Hepatocyte (in vitro differentiated cells): ENCODE results near the gene NDUFV2.

Source experiments
- EZH2 ChIP-seq: fragments of 200-600 bp; sonication (generic); IDR thresholded peaks from 2 replicates; pipeline ENCODE4 v1.6.1; 2016; ENCODE audit warnings: antibody characterized with exemption, mild to moderate bottlenecking, borderline replicate concordance
- TF ChIP-seq, protein P1 (sequence below): fragments of 200-600 bp; sonication (generic); IDR thresholded peaks from 2 replicates; pipeline ENCODE4 v1.5.1; 2016; ENCODE audit warnings: antibody characterized with exemption, mild to moderate bottlenecking; ENCODE audit not compliant: poor library complexity

DNA sequence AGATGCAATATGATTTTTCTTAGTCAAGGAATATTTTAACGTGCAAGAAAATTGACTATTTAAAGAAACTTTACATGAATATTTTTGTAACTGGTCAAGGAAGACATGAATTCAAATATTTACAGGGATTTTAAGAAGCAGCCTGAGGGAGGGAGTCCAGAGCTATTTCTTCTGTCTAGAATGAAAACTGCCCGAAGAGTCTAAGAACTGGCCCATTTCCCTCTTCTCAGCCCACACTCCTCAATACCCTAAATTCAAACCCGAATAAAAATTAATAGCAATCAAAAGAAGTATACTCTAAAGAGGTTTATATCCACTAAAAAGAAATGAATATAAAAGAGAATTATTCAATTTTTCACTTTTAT is 6.5 kb upstream of the NDUFV2 start:
- TF ChIP-seq, protein P1, sequence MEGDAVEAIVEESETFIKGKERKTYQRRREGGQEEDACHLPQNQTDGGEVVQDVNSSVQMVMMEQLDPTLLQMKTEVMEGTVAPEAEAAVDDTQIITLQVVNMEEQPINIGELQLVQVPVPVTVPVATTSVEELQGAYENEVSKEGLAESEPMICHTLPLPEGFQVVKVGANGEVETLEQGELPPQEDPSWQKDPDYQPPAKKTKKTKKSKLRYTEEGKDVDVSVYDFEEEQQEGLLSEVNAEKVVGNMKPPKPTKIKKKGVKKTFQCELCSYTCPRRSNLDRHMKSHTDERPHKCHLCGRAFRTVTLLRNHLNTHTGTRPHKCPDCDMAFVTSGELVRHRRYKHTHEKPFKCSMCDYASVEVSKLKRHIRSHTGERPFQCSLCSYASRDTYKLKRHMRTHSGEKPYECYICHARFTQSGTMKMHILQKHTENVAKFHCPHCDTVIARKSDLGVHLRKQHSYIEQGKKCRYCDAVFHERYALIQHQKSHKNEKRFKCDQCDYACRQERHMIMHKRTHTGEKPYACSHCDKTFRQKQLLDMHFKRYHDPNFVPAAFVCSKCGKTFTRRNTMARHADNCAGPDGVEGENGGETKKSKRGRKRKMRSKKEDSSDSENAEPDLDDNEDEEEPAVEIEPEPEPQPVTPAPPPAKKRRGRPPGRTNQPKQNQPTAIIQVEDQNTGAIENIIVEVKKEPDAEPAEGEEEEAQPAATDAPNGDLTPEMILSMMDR = no peak
- TF ChIP-seq EZH2 = no peak
